K562 (cell line): Measurements from ENCODE around the gene BTNL8. TPM values are rescaled to one million over a fixed set of nuclear protein-coding genes. Genes with fewer than 3 reads are reported as not detected.

Experiments
- ATAC-seq: fragments of 200-7000 bp; cut with Tn5 transposase; 3 replicates; pipeline ENCODE4 v1.9.1; 2020; ENCODE audit warnings: moderate library complexity
- BruUV-seq: library from RNA; stranded (reverse); fragments of 400-500 nt; replicated peaks from 2 replicates; lab custom pipeline; 2021; lab: Mats Ljungman, UMichigan
- CTCF ChIA-PET: fragments of 300-600 bp; formaldehyde crosslinking; extraction: SDS; loops from one replicate; lab custom pipeline; 2021; ENCODE audit warnings: low intra/inter-chr PET ratio; lab: Yijun Ruan, JAX
- POLR2A ChIA-PET: fragments of 300-600, 350-650 bp; sonication (Branson Sonifier 250); formaldehyde crosslinking; extraction: SDS; loops from one replicate; lab custom pipeline; 2021; ENCODE audit warnings: antibody characterized with exemption, inconsistent platforms; lab: Yijun Ruan, JAX
- DNase-seq, 4 experiments: peaks; one replicate each; pipeline versions ENCODE4 v3.0.0 to v3.0.0-alpha.2; 2011 to 2018; ENCODE audit warnings: low spot score in 3 of 4, mixed read lengths in 3 of 4; ENCODE audit errors: extremely low read depth in 1 of 4
- FAIRE-seq: peaks from 2 replicates; lab custom pipeline; 2011; peaks lifted over from hg19 to GRCh38; lab: Jason Lieb, UNC
- H2AFZ ChIP-seq: 2 replicates; pipeline ENCODE4 v1.6.0; 2011; ENCODE audit warnings: low read depth, low read length, control low read depth, inconsistent platforms
- H3K27ac ChIP-seq: fragments of 200-600 bp; 3 replicates; pipeline ENCODE4 v1.8.0; 2011; ENCODE audit warnings: low read depth, mild to moderate bottlenecking, control low read depth, inconsistent platforms, low read length, moderate library complexity, mixed read lengths; ENCODE audit errors: extremely low read depth
- H3K27me3 ChIP-seq, 2 experiments: fragments of 300-600 bp in 1 of 2; 2 replicates in 1 of 2; 3 replicates in 1 of 2; pipeline versions ENCODE4 v1.6.0 to v1.8.0; 2011; ENCODE audit warnings: inconsistent platforms in 2 of 2, low read length in 2 of 2, mild to moderate bottlenecking in 1 of 2, mixed read lengths in 1 of 2, moderate library complexity in 1 of 2; ENCODE audit not compliant: control insufficient read depth in 2 of 2, insufficient read depth in 2 of 2
- H3K36me3 ChIP-seq: fragments of 300-600 bp; 3 replicates; pipeline ENCODE4 v1.8.0; 2011; ENCODE audit warnings: mild to moderate bottlenecking, low read length, inconsistent platforms; ENCODE audit not compliant: control insufficient read depth, insufficient read depth
- H3K4me1 ChIP-seq, 2 experiments: fragments of 200-600 bp in 1 of 2; replicated peaks in 1 of 2; 2 replicates in 1 of 2; 3 replicates in 1 of 2; pipeline versions ENCODE4 v1.5.1 to v1.8.0; 2011; ENCODE audit warnings: inconsistent platforms in 2 of 2, low read length in 2 of 2, mild to moderate bottlenecking in 1 of 2, mixed read lengths in 1 of 2, moderate library complexity in 1 of 2; ENCODE audit not compliant: control insufficient read depth in 2 of 2, insufficient read depth in 2 of 2
- H3K4me2 ChIP-seq: 2 replicates; pipeline ENCODE4 v1.6.1; 2011; ENCODE audit warnings: low read length, control low read depth, inconsistent platforms, mixed read lengths; ENCODE audit not compliant: insufficient read depth
- H3K4me3 ChIP-seq: fragments of 200-600 bp; sonication (generic), shearing (Covaris generic); 2 replicates; pipeline ENCODE4 v1.5.1; 2016; ENCODE audit warnings: control low read depth, inconsistent platforms
- H3K79me2 ChIP-seq: fragments of 200-600 bp; 3 replicates; pipeline ENCODE4 v1.8.0; 2011; ENCODE audit warnings: low read length, inconsistent platforms; ENCODE audit not compliant: control insufficient read depth, insufficient read depth
- H3K9ac ChIP-seq, 2 experiments: 2 replicates each; pipeline versions ENCODE4 v1.6.0 to v1.6.1; 2011; ENCODE audit warnings: low read depth in 2 of 2, low read length in 2 of 2, control low read depth in 1 of 2, inconsistent platforms in 1 of 2, mild to moderate bottlenecking in 1 of 2, mixed read lengths in 1 of 2; ENCODE audit not compliant: insufficient read depth in 1 of 2
- H3K9me1 ChIP-seq: one replicate; pipeline ENCODE4 v1.6.0; 2011; ENCODE audit warnings: inconsistent platforms, mild to moderate bottlenecking, low read length, moderate library complexity; ENCODE audit not compliant: control insufficient read depth, insufficient read depth
- H3K9me3 ChIP-seq: replicated peaks from 2 replicates; pipeline ENCODE4 v1.5.1; 2011; ENCODE audit warnings: low read depth, low read length, inconsistent platforms; ENCODE audit not compliant: control insufficient read depth, insufficient read depth
- H4K20me1 ChIP-seq: replicated peaks from 2 replicates; pipeline ENCODE4 v1.6.1; 2011; ENCODE audit warnings: low read length, inconsistent platforms, mixed read lengths; ENCODE audit not compliant: control insufficient read depth, insufficient read depth
- GATA2 ChIP-seq: sonication (generic); formaldehyde crosslinking; IDR thresholded peaks from 2 replicates; pipeline ENCODE4 v1.4.0; 2020; ENCODE audit warnings: mild to moderate bottlenecking, missing genetic modification reagents
- MCM2 ChIP-seq: fragments of 450-650 bp; IDR thresholded peaks from 2 replicates; pipeline ENCODE4 v1.6.1; 2017; ENCODE audit warnings: low read depth, mild to moderate bottlenecking
- NBN ChIP-seq: fragments of 450-650 bp; IDR thresholded peaks from 2 replicates; pipeline ENCODE4 v1.6.1; 2016; ENCODE audit warnings: low read depth, mild to moderate bottlenecking
- PHF21A ChIP-seq: fragments of 450-650 bp; IDR thresholded peaks from 2 replicates; pipeline ENCODE4 v1.6.1; 2017; ENCODE audit warnings: low read depth, borderline replicate concordance
- ZEB2 ChIP-seq: fragments of 450-650 bp; IDR thresholded peaks from 2 replicates; pipeline ENCODE4 v1.6.1; 2016
- ZFX ChIP-seq: sonication (generic); formaldehyde crosslinking; IDR thresholded peaks from 2 replicates; pipeline ENCODE4 v1.8.0; 2022; ENCODE audit warnings: mild to moderate bottlenecking, missing genetic modification reagents, moderate library complexity
- ZNF146 ChIP-seq: IDR thresholded peaks from one replicate; pipeline ENCODE4 v1.6.1; 2018; ENCODE audit warnings: missing compliant biosample characterization; ENCODE audit not compliant: unreplicated experiment
- ZNF253 ChIP-seq: fragments of 250-450 bp; sonication (Bioruptor Pico); conservative IDR thresholded peaks from 2 replicates; pipeline ENCODE4 v1.6.1; 2021; ENCODE audit warnings: mild to moderate bottlenecking
- ZSCAN29 ChIP-seq: fragments of 450-650 bp; IDR thresholded peaks from 2 replicates; pipeline ENCODE4 v1.6.1; 2017
- WGBS: fragments of 100-300 bp; shearing (Covaris generic); methylation state at CpG from one replicate; pipeline ENCODE4 v1.1.6; 2016; ENCODE audit warnings: low coverage, mixed read lengths; ENCODE audit not compliant: insufficient coverage; ENCODE audit errors: missing lambda C conversion rate; 5-methylcytosine and 5-hydroxymethylcytosine counted together
- in situ Hi-C: fragments of 300-500 bp; cut with MboI; formaldehyde crosslinking; loops from 4 replicates; pipeline ENCODE4 v1.15.0; 2018; ENCODE audit warnings: inconsistent platforms, mixed read lengths
- intact Hi-C: fragments of 100-400 bp; cut with micrococcal nuclease; formaldehyde crosslinking; loops from 2 replicates; pipeline ENCODE4 v1.14.2; 2022
- polyA plus RNA-seq, 8 experiments: library from polyadenylated mRNA; depleted of rRNA in 4 of 8; stranded (reverse) in 5 of 8; unstranded in 3 of 8; fragments of >200 nt; fragmentation: Nextera tagmentation in 2 of 8; fragmentation: Illumina TruSeq in 1 of 8; extraction: Ambion mirVana in 2 of 8; extraction: Trizol in 1 of 8; gene quantifications; 2 replicates each; pipeline versions ENCODE4 v1.2.1 to v1.2.3, GENCODE V29; 2011 to 2014; ENCODE audit warnings: inconsistent platforms in 1 of 8, missing spikeins in 1 of 8
- total RNA-seq, 7 experiments: library from RNA; depleted of rRNA in 6 of 7; stranded (reverse); fragments of >200 nt in 6 of 7; fragmentation: Illumina TruSeq in 2 of 7; extraction: Trizol in 2 of 7; gene quantifications; 2 replicates each; pipeline versions ENCODE4 v1.2.1 to v1.2.3, GENCODE V29; 2011 to 2021; ENCODE audit warnings: low replicate concordance in 1 of 7
- TF ChIP-seq, protein P1 (sequence below): sonication (generic); formaldehyde crosslinking; IDR thresholded peaks from 2 replicates; pipeline ENCODE4 v1.8.1; 2023; ENCODE audit warnings: mild to moderate bottlenecking, missing genetic modification reagents
- TF ChIP-seq, protein P2 (sequence below): fragments of 450-650 bp; IDR thresholded peaks from 2 replicates; pipeline ENCODE4 v1.6.1; 2018; ENCODE audit warnings: mild to moderate bottlenecking, low read depth; ENCODE audit not compliant: partially characterized antibody
- TF ChIP-seq, protein P3 (sequence below): sonication (generic); formaldehyde crosslinking; IDR thresholded peaks from 2 replicates; pipeline ENCODE4 v1.8.1; 2023; ENCODE audit warnings: missing genetic modification reagents, mild to moderate bottlenecking, borderline replicate concordance
- TF ChIP-seq, protein P4 (sequence below): fragments of 450-650 bp; formaldehyde crosslinking; IDR thresholded peaks from 2 replicates; pipeline ENCODE4 v1.4.0; 2020; ENCODE audit warnings: mild to moderate bottlenecking, moderate library complexity

The BTNL8 gene
- total and polyA plus RNA-seq, 9 of the 15 experiments (the other 6 are each of a cell fraction or from before 2014, with no cell fraction given): 0.04 to 0.18 (median 0.07) TPM; not detected in 6

DNA sequence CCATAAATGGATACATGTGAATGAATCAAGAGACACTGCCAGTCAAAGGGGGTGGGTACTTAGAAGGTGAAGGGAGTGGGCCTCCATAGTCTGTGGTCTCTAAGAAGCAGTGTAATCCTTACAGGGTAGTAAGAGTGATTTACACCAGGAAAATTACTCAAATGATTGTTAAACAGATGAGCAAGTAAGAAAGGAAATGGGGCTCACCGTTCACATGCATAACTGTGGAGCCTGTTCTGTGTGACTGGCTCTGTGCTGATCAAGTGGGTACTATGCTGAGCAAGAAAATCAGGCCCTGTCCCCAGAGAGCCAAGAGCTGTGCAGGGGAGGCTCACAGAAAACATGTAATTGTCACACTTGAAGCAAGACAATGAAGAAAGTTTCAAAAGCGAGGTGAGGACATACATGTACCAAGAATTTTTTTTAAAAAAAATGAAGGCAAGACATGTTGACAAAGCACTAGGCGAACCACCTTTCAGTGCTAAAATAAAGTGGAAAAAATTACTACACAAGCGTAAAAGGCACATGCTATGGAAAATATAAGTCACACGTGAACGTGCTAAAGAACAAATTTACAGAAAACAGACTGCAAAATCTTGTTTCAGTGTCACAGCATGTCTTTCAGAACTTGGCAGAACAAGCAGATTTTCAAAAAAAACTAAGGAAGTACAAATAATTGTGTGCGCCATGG is 2.5 kb downstream of the BTNL8 start:
- Histone ChIP-seq H2AFZ (no peak overlapping the region), H3K36me3 (no peaks in the 10 kb centered on the region), H4K20me1 (no peaks in the 10 kb centered on the region), H3K4me3 (no peak overlapping the region), H3K9me3 (no peaks in the 10 kb centered on the region; the same call in 1 of the 2 replicates), H3K79me2 (no peaks in the 10 kb centered on the region), H3K27me3 (no peaks in the 10 kb centered on the region), H3K4me2 (no peak overlapping the region), H3K9me1 (no peaks in the 10 kb centered on the region), H3K4me1 (peaks cover 0 to 3% of the 10 kb centered on the region in 2 experiments; a peak in 1 of 5 replicates), H3K9ac (no peak overlapping the region), H3K27ac (no peak overlapping the region)
- no peak for DNase-seq
- TF ChIP-seq ZNF253 (CRISPR knock-in tag) (no peak), ZNF146 (CRISPR knock-in tag) (no peak), MCM2 (no peak), PHF21A (no peak), ZFX (CRISPR knock-in tag) (no peak), ZSCAN29 (no peak), ZEB2 (no peak), GATA2 (CRISPR knock-in tag) (no peak), NBN (no peak)
- TF ChIP-seq, protein P1, sequence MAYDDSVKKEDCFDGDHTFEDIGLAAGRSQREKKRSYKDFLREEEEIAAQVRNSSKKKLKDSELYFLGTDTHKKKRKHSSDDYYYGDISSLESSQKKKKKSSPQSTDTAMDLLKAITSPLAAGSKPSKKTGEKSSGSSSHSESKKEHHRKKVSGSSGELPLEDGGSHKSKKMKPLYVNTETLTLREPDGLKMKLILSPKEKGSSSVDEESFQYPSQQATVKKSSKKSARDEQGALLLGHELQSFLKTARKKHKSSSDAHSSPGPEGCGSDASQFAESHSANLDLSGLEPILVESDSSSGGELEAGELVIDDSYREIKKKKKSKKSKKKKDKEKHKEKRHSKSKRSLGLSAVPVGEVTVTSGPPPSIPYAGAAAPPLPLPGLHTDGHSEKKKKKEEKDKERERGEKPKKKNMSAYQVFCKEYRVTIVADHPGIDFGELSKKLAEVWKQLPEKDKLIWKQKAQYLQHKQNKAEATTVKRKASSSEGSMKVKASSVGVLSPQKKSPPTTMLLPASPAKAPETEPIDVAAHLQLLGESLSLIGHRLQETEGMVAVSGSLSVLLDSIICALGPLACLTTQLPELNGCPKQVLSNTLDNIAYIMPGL: no peak
- TF ChIP-seq, protein P2, sequence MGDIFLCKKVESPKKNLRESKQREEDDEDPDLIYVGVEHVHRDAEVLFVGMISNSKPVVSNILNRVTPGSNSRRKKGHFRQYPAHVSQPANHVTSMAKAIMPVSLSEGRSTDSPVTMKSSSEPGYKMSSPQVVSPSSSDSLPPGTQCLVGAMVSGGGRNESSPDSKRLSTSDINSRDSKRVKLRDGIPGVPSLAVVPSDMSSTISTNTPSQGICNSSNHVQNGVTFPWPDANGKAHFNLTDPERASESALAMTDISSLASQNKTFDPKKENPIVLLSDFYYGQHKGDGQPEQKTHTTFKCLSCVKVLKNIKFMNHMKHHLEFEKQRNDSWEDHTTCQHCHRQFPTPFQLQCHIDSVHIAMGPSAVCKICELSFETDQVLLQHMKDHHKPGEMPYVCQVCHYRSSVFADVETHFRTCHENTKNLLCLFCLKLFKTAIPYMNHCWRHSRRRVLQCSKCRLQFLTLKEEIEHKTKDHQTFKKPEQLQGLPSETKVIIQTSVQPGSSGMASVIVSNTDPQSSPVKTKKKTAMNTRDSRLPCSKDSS: no peak
- TF ChIP-seq, protein P3, sequence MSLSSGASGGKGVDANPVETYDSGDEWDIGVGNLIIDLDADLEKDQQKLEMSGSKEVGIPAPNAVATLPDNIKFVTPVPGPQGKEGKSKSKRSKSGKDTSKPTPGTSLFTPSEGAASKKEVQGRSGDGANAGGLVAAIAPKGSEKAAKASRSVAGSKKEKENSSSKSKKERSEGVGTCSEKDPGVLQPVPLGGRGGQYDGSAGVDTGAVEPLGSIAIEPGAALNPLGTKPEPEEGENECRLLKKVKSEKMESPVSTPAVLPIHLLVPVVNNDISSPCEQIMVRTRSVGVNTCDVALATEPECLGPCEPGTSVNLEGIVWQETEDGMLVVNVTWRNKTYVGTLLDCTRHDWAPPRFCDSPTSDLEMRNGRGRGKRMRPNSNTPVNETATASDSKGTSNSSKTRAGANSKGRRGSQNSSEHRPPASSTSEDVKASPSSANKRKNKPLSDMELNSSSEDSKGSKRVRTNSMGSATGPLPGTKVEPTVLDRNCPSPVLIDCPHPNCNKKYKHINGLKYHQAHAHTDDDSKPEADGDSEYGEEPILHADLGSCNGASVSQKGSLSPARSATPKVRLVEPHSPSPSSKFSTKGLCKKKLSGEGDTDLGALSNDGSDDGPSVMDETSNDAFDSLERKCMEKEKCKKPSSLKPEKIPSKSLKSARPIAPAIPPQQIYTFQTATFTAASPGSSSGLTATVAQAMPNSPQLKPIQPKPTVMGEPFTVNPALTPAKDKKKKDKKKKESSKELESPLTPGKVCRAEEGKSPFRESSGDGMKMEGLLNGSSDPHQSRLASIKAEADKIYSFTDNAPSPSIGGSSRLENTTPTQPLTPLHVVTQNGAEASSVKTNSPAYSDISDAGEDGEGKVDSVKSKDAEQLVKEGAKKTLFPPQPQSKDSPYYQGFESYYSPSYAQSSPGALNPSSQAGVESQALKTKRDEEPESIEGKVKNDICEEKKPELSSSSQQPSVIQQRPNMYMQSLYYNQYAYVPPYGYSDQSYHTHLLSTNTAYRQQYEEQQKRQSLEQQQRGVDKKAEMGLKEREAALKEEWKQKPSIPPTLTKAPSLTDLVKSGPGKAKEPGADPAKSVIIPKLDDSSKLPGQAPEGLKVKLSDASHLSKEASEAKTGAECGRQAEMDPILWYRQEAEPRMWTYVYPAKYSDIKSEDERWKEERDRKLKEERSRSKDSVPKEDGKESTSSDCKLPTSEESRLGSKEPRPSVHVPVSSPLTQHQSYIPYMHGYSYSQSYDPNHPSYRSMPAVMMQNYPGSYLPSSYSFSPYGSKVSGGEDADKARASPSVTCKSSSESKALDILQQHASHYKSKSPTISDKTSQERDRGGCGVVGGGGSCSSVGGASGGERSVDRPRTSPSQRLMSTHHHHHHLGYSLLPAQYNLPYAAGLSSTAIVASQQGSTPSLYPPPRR (CRISPR knock-in tag): no peak
- TF ChIP-seq, protein P4, sequence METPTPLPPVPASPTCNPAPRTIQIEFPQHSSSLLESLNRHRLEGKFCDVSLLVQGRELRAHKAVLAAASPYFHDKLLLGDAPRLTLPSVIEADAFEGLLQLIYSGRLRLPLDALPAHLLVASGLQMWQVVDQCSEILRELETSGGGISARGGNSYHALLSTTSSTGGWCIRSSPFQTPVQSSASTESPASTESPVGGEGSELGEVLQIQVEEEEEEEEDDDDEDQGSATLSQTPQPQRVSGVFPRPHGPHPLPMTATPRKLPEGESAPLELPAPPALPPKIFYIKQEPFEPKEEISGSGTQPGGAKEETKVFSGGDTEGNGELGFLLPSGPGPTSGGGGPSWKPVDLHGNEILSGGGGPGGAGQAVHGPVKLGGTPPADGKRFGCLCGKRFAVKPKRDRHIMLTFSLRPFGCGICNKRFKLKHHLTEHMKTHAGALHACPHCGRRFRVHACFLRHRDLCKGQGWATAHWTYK (CRISPR knock-in tag): no peak
- WGBS: 38% methylated on average over 7 of the region's 7 CpGs
- in situ Hi-C loops (no loop called here), intact Hi-C loops (no loop called here)
- CTCF ChIA-PET: no interaction called here
- no TSS peak for BruUV-seq
- no peak for FAIRE-seq
- no peak for ATAC-seq
- POLR2A ChIA-PET: no interaction called here
